Left renal pelvis (tissue), 4 donors: ENCODE results near the gene SKAP1. TPM values are rescaled to one million over a fixed set of nuclear protein-coding genes. Genes with fewer than 3 reads are reported as not detected.

Source experiments
- DNase-seq, 4 donors: peaks; one replicate each; pipeline ENCODE4 v3.0.0-alpha.2; 2013; ENCODE audit warnings: low read depth in 4 of 4, low spot score in 3 of 4
- polyA plus RNA-seq, 4 donors: library from polyadenylated mRNA; unstranded; fragments of 120-200 nt; gene quantifications; one replicate each; pipeline ENCODE4 v1.2.1, GENCODE V29; 2013; ENCODE audit not compliant: insufficient read length in 4 of 4

SKAP1 gene
- polyA plus RNA-seq, 4 donors: 1.6 to 12.7 (median 11.3) TPM

DNA sequence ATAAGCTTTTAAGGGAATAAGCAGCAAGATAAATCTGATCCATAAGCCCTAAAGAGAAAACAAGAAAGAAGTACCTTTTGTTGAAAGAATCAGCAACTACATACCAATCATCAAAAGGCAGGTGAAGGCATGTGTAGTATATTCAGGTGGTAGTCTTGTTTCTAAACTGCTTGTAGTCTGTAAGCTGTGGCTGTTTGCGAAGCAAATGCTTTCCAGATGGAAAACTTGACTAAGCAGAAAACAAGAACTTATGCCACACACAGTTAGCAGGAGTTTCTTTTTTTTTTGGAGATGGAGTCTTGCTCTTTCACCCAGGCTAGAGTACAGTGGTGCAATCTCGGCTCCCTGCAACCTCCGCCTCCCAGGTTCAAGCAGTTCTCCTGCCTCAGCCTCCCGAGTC is 334.4 kb downstream of the SKAP1 start:
- DNase-seq: no peak

DNA sequence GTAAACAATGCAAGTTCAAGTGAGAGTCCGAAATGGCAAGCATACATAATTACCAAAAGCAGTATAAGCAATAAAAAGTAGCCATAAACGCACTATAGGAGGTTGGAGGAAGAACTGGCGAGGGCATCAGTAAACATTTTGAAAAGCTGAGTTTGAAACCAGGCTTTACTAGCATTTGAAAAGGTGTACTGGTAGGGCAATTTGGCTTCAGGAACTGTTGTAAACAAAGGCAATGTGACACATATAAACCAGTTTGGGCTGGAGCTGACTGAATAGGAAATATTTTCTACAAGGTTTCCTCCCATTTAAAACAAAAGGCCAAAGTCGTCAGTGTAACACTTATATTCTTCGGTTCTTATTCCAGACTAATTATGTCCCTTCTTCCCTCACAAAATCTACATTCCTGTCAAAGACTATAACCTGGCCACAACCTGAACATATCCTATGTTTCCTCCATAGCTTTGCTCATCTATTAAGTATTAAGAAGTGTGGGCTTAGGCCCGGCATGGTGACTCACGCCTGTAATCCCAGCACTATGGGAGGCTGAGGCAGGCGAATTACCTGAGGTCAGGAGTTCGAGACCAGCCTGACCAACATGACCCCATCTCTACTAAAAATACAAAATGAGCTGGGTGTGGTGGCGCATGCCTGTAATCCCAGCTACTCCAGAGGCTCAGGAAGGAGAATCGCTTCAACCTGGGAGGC is 336.5 kb downstream of the SKAP1 start:
- DNase-seq: no peak

DNA sequence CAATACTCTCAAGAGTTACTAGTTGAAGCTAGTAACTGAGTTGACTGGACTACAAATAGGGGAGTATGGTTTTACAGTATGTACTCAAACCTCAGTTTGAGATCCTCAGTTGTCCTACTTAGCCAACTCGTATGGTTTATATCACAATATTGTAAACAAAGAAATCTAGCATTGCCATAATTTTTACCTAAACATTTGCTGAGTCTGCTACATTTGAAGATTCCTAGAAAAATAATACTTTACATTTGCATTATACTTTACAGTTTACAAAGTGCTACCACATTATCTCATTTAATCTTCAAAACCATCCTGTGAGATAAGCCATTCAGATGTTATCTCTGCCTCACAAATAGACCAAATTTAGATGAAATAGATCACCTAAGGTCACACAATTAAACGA is 345.1 kb downstream of the SKAP1 start:
- no peak for DNase-seq

Other genes starting within 250 kb of the SKAP1 start
- gene HOXB1, start 100.8 kb upstream of the SKAP1 start, polyA plus RNA-seq: under 1 TPM in 3 of 4 donors, not detected in 1; 0.21 to 0.75 (median 0.37) TPM
- gene HOXB2, start 114.9 kb upstream of the SKAP1 start, polyA plus RNA-seq: 10 to 100 TPM; 19.5 to 61.6 (median 46.1) TPM
- gene HOXB4, start 148.1 kb upstream of the SKAP1 start, polyA plus RNA-seq: 10 to 100 TPM in 2 of 4 donors, 1 to 10 TPM in 2; 3.5 to 20.3 (median 11.4) TPM
- gene HOXB3, start 160.0 kb upstream of the SKAP1 start, polyA plus RNA-seq: 100 to 1,000 TPM in 3 of 4 donors, 10 to 100 TPM in 1; 70.2 to 217 (median 153) TPM
- 10 to 100 TPM; 13.7 to 51.2 (median 30.4) TPM for gene HOXB5, start 163.6 kb upstream of the SKAP1 start, polyA plus RNA-seq
- gene HOXB6, start 174.8 kb upstream of the SKAP1 start, polyA plus RNA-seq: 100 to 1,000 TPM in 1 of 4 donors, 10 to 100 TPM in 3; 25.6 to 153 (median 86.0) TPM
- gene HOXB7, start 180.8 kb upstream of the SKAP1 start, polyA plus RNA-seq: 10 to 100 TPM in 3 of 4 donors, 1 to 10 TPM in 1; 6.0 to 53.3 (median 39.3) TPM
- gene HOXB8, start 185.1 kb upstream of the SKAP1 start, polyA plus RNA-seq: 10 to 100 TPM in 3 of 4 donors, 1 to 10 TPM in 1; 5.1 to 61.5 (median 46.5) TPM
- 10 to 100 TPM; 13.0 to 71.8 (median 60.8) TPM for gene HOXB9, start 196.1 kb upstream of the SKAP1 start, polyA plus RNA-seq